Mucosa of descending colon (tissue), 3 donors: ENCODE data around the gene MAN2A2. TPM values are rescaled to one million over a fixed set of nuclear protein-coding genes. Genes with fewer than 3 reads are reported as not detected.
"Not testable (repeated sequence)": the region's sequence is repeated elsewhere in the genome, so short reads cannot be mapped to it uniquely, and the experiment has no call there.

Experiments used
- ATAC-seq: fragments of 200-7000 bp; cut with Tn5 transposase; one replicate; pipeline ENCODE4 v1.9.1; 2020; ENCODE audit warnings: mild to moderate bottlenecking, moderate library complexity
- DNase-seq, 3 donors: peaks; one replicate each; pipeline ENCODE4 v3.0.0-alpha.2; 2020
- H3K36me3 ChIP-seq: fragments of 200-600 bp; one replicate; pipeline ENCODE4 v1.8.0; 2021; ENCODE audit warnings: low read depth, mild to moderate bottlenecking
- H3K4me1 ChIP-seq: fragments of 200-600 bp; one replicate; pipeline ENCODE4 v1.8.0; 2021; ENCODE audit warnings: low read depth, mild to moderate bottlenecking
- H3K4me3 ChIP-seq: fragments of 200-600 bp; one replicate; pipeline ENCODE4 v1.8.0; 2021; ENCODE audit warnings: mild to moderate bottlenecking
- H3K9me3 ChIP-seq: fragments of 200-600 bp; one replicate; pipeline ENCODE4 v1.8.0; 2021; ENCODE audit warnings: mild to moderate bottlenecking
- CTCF ChIP-seq: fragments of 200-600 bp; IDR thresholded peaks from one replicate; pipeline ENCODE4 v1.8.0; 2022; ENCODE audit warnings: antibody characterized with exemption, mild to moderate bottlenecking
- intact Hi-C, 2 donors: fragments of 100-400 bp; cut with DNase I in 1 of 2; cut with micrococcal nuclease in 1 of 2; formaldehyde crosslinking; loops; one replicate each; pipeline versions ENCODE4 v1.11.0 to v1.11.1; 2022; cut with DNase I, micrococcal nuclease
- total RNA-seq, 3 donors: library from RNA; stranded (reverse); fragmentation: NEBNext Ultra II Directional in 2 of 3; extraction: Animal tissue kit (Norgen Biotek cat#: 25700) in 2 of 3; gene quantifications; one replicate each; pipeline versions ENCODE4 v1.2.1 to v1.2.4, GENCODE V29; 2021 to 2023
- donor health status: DM: no; HTN: no; CAD: no; lungs with moderate emphysema.
- donor health status: DM: no; HTN: no; CAD: no.
- donor health status: DM: no; HTN: yes; CAD: no.

The MAN2A2 gene
- total RNA-seq, 3 donors from 2014 or later = 50.9 to 75.8 (median 75.3) TPM

GRCh38 chr15:90917569-90917968 lies 14.5 kb downstream of the MAN2A2 start:
- no peak for ATAC-seq
- TF ChIP-seq CTCF = no peak
- DNase-seq = no peak

GRCh38 chr15:90918034-90918788 lies 15.1 kb downstream of the MAN2A2 start:
- peaks cover 10% of the 10 kb centered on the region for H3K36me3 ChIP-seq
- peak in 1 of 3 donors; percentile 36 for DNase-seq
- no peak for ATAC-seq
- no peaks in the 10 kb centered on the region for H3K4me1 ChIP-seq
- no peaks in the 10 kb centered on the region for H3K9me3 ChIP-seq
- intact Hi-C loops = no loop called here
- no peak for TF ChIP-seq CTCF
- no peak overlapping the region for H3K4me3 ChIP-seq

More at GRCh38 chr15:90917569-90917968, 14.5 kb downstream of the MAN2A2 start:
- peaks cover 16% of the 10 kb centered on the region for H3K36me3 ChIP-seq
- no peaks in the 10 kb centered on the region for H3K4me1 ChIP-seq
- no peak overlapping the region for H3K4me3 ChIP-seq
- intact Hi-C loops = no loop called here
- H3K9me3 ChIP-seq = no peaks in the 10 kb centered on the region

- no peak for ATAC-seq
- TF ChIP-seq CTCF = no peak
- peak in 1 of 3 donors; percentile 4 for DNase-seq
- Histone ChIP-seq H3K36me3 (peaks cover 6% of the 10 kb centered on the region), H3K4me1 (no peaks in the 10 kb centered on the region), H3K4me3 (no peak overlapping the region), H3K9me3 (no peaks in the 10 kb centered on the region)
- intact Hi-C loops = no loop called here
Measured at GRCh38 chr15:90918835-90919234, 15.7 kb downstream of the MAN2A2 start.

- no peak for DNase-seq
- Histone ChIP-seq H3K36me3 (peaks cover 6% of the 10 kb centered on the region), H3K9me3 (no peaks in the 10 kb centered on the region), H3K4me3 (no peak overlapping the region), H3K4me1 (no peaks in the 10 kb centered on the region)
- no peak for ATAC-seq
- intact Hi-C loops = no loop called here
- TF ChIP-seq CTCF = no peak
Measured at GRCh38 chr15:90921887-90922286, 18.8 kb downstream of the MAN2A2 start.

GRCh38 chr15:90922712-90923322 lies 19.7 kb downstream of the MAN2A2 start:
- H3K4me3 ChIP-seq, intact Hi-C loops, H3K9me3 ChIP-seq, H3K36me3 ChIP-seq, H3K4me1 ChIP-seq: not testable (repeated sequence)
- peak; percentile 42 for ATAC-seq
- peak in 1 of 3 donors; percentile 16 for DNase-seq

GRCh38 chr15:90924375-90924774 lies 21.3 kb downstream of the MAN2A2 start:
- no peak for TF ChIP-seq CTCF
- Histone ChIP-seq H3K4me1 (peaks cover 3% of the 10 kb centered on the region), H3K36me3 (peaks cover 6% of the 10 kb centered on the region), H3K4me3 (no peak overlapping the region), H3K9me3 (no peaks in the 10 kb centered on the region)
- intact Hi-C loops = no loop called here
- DNase-seq = no peak
- ATAC-seq = peak; percentile 9

GRCh38 chr15:90926766-90927165 lies 23.7 kb downstream of the MAN2A2 start:
- H3K36me3 ChIP-seq, ATAC-seq, H3K4me3 ChIP-seq, DNase-seq, H3K9me3 ChIP-seq, intact Hi-C loops: not testable (repeated sequence)
- peaks cover 15% of the 10 kb centered on the region for H3K4me1 ChIP-seq

- H3K9me3 ChIP-seq, H3K4me3 ChIP-seq, DNase-seq, ATAC-seq, intact Hi-C loops, H3K36me3 ChIP-seq: not testable (repeated sequence)
- H3K4me1 ChIP-seq = peaks cover 19% of the 10 kb centered on the region
Measured at GRCh38 chr15:90928106-90928505, 25.0 kb downstream of the MAN2A2 start.
